Measurements from ENCODE around the gene ATM. TPM values are rescaled to one million over a fixed set of nuclear protein-coding genes. Genes with fewer than 3 reads are reported as not detected.
A peak's percentile ranks its signal among the peaks of the same experiment; 100 is the strongest.

Gene ATM
- total RNA-seq, 1 donor = 152 TPM

GRCh38 chr11:108218912-108219783 is 3.7 kb upstream of the ATM start:
- TF ChIP-seq CTCF (IDR thresholded peaks at IDR 0.05; ENCODE audit: insufficient read depth, low read depth, low read length) = no peak
- no peak for DNase-seq (ENCODE audit: low read depth)
- no peak overlapping the region for H3K4me3 ChIP-seq (ENCODE audit: low read depth, low read length)

- peak; percentile 22 for DNase-seq (ENCODE audit: low read depth)
- peak; percentile 7 for TF ChIP-seq CTCF (IDR thresholded peaks at IDR 0.05; ENCODE audit: insufficient read depth, low read depth, low read length)
- peak overlapping the region; percentile 94 for H3K4me3 ChIP-seq (ENCODE audit: low read depth, low read length)
These were observed 2.0 kb upstream of the ATM start for GRCh38 chr11:108220721-108221336.

DNA sequence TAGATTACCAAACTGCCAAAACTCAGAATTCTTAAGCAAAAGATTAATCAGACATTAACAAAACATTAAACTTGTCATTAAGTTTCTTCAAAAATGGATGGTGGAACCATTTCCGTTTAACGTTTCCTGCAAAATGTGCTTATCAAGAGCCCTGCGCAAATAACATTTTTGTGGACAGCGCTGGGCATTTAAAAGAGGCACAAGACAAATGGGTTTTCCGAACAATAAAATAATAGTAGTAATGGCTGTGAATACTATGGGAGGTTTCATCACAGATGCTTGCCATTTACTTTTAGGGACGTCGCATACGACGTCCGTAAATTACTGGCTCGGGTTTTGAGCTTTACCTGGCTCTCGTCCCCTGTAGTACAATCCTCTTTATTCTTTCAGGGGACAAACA is 1.5 kb upstream of the ATM start:
- DNase-seq (ENCODE audit: low read depth) = peak; percentile 78
- no peak for TF ChIP-seq CTCF (IDR thresholded peaks at IDR 0.05; ENCODE audit: insufficient read depth, low read depth, low read length)
- peak overlapping the region; percentile 94 for H3K4me3 ChIP-seq (ENCODE audit: low read depth, low read length)

- no peak for TF ChIP-seq CTCF (IDR thresholded peaks at IDR 0.05; ENCODE audit: insufficient read depth, low read depth, low read length)
- peak overlapping the region; percentile 94 for H3K4me3 ChIP-seq (ENCODE audit: low read depth, low read length)
- DNase-seq (ENCODE audit: low read depth) = peak; percentile 7
These were observed 825 bp upstream of the ATM start for GRCh38 chr11:108221911-108222573.

GRCh38 chr11:108223348-108224149 is 682 bp downstream of the ATM start:
- peak; percentile 20 for DNase-seq (ENCODE audit: low read depth)
- peak overlapping the region; percentile 74 for H3K4me3 ChIP-seq (ENCODE audit: low read depth, low read length)
- no peak for TF ChIP-seq CTCF (IDR thresholded peaks at IDR 0.05; ENCODE audit: insufficient read depth, low read depth, low read length)

- H3K4me3 ChIP-seq (ENCODE audit: low read depth, low read length) = peak overlapping the region; percentile 74
- no peak for TF ChIP-seq CTCF (IDR thresholded peaks at IDR 0.05; ENCODE audit: insufficient read depth, low read depth, low read length)
- DNase-seq (ENCODE audit: low read depth) = no peak
These were observed 1.5 kb downstream of the ATM start for GRCh38 chr11:108224366-108224765.

Measured in fibroblast of villous mesenchyme (primary cell).